GM10266 (cell line): Measurements from ENCODE around the gene PRKACA.
"Not testable (repeated sequence)": the region's sequence is repeated elsewhere in the genome, so short reads cannot be mapped to it uniquely, and the experiment has no call there.

Experiments used
- DNase-seq: peaks from one replicate; pipeline ENCODE4 v3.0.0; 2012; ENCODE audit errors: extremely low spot score
- CTCF ChIP-seq: IDR thresholded peaks from 2 replicates; pipeline ENCODE4 v1.5.1; 2012; ENCODE audit warnings: mild to moderate bottlenecking, low read depth; ENCODE audit not compliant: control insufficient read depth, insufficient read depth; ENCODE audit errors: missing control alignments

The PRKACA gene

GRCh38 chr19:14050512-14050911 is 67.0 kb downstream of the PRKACA start:
- no peak for TF ChIP-seq CTCF
- no peak for DNase-seq

- TF ChIP-seq CTCF: peak; percentile 71
- DNase-seq: peak; percentile 70
Observed at GRCh38 chr19:14048443-14049153, 69.0 kb downstream of the PRKACA start.

GRCh38 chr19:14047866-14048265 is 69.7 kb downstream of the PRKACA start:
- not testable (repeated sequence) for DNase-seq

GRCh38 chr19:14042659-14043608 is 74.6 kb downstream of the PRKACA start:
- peak; percentile 59 for DNase-seq
- peak; percentile 52 for TF ChIP-seq CTCF
